NCI-H460 (cell line): ENCODE measurements around the gene NFILZ. TPM values are rescaled to one million over a fixed set of nuclear protein-coding genes. Genes with fewer than 3 reads are reported as not detected.

Experiments
- DNase-seq: peaks from one replicate; pipeline ENCODE4 v3.0.0-alpha.2; 2016; ENCODE audit warnings: low read depth; ENCODE audit errors: extremely low read depth
- total RNA-seq: library from RNA; depleted of rRNA; stranded (reverse); fragments of >200 nt; shearing (Covaris generic); gene quantifications from 2 replicates; pipeline ENCODE4 v1.2.3, GENCODE V29; 2014

Gene NFILZ
- total RNA-seq, 1 experiment from 2014 or later = not detected

DNA sequence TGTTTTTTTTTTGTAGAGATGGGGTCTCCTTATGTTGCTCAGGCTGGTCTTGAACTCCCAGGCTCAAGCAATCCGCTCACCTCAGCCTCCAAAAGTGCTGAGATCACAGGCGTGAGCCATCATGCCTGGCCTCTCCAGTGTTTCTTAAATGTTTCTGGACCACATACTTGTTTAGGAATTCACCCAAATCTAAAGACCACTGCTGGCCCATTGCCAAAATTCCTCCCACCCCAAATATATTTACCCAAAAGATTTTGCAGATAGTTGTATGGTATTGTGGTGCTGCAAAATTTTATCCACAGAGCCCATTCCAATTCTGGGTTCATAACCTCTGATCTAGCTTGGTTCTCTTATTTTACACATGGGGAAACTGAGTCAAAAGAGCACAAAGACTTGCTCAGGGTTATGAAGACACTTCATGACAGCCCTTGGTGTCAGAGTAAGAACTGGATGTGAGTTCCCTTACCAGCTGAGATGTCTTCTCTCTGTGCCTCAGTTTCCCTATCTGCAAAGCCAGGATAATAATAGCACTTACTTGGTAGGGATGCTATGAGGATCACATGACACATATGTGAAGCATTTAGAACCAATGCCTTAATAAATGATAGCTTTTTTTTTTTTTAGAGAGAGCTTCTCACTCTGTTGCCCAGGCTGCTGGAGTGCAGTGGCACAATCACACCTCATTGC is 10.9 kb downstream of the NFILZ start:
- DNase-seq = no peak

DNA sequence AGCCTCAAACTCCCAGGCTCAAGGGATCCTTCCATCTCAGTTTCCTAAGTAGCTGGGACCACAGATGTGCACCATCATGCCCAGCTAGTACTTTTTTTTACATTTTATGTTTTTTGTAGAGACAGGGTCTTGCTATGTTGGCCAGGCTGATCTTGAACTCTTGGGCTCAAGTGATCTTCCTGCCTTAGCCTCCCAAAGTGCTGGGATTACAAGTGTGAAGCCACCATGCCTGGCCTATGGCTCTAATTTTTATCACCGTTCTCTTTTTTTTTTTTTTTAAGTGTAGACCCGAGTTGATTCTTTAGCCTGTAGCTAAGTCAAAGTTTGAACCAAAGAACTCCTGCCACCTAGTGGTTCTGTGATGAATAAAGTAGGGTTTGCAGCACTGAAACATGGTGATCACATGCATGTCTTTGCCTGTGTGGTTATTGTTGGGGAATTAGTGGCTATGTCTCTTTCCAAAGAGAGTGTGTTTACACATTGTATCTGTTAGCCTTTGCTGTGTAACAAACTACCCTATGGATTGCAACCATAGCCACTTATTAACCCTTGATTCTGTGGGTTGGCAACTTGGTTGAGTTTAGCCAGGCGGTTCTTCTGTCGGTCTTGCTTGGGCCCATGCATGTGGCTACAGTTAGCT is 11.6 kb downstream of the NFILZ start:
- DNase-seq = peak; percentile 23

DNA sequence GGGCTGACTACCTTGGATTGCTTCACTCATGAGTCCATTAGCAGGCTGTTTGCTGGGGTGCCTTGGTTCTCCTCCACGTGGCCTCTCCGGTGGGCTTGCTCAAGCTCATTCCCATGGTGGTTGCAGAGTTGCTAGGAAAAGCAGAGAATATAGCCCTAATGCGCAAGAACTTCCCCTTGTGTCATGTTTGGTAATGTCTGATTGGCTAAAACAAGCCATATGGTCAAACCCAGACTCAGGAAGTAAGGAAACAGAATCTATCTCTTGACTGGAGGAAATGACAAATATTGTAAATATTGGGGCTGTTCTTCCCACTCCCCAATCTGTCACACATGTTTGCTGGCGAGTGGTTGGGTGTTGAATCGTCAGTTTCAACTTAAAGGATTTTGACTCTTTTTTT is 12.1 kb downstream of the NFILZ start:
- no peak for DNase-seq

DNA sequence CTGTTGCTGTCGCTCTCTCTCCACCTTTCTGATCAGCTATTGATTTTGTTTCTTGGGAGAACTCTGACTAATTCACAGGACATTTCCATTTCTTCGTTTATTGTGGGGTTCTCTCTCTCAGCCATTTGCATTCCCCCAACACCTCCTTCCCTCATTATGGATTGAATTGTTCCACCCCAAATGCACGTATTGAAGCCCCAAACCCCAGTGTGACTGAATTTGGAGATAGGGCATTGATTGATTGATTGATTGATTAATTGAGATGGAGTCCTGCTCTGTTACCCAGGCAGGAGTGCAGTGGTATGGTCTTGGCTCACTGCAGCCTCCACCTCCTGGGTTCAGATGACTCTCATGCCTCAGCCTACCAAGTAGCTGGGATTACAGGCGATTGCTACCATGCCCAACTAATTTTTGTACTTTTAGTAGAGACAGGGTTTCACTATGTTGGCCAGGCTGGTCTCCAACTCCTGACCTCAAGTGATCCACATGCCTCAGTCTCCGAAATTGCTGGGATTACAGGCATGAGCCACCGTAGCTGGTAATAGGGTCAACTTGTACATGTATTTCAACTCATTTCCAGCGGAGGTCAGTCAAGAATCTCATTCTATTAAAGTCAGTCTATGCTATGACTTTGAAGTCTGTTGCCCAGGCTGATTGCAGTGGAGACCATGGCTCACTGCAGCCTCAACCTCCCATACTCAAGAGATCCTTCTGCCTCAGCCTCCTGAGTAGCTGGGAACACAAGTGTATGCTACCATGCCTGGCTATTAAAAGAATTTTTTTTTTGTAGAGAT is 13.6 kb downstream of the NFILZ start:
- DNase-seq = no peak

DNA sequence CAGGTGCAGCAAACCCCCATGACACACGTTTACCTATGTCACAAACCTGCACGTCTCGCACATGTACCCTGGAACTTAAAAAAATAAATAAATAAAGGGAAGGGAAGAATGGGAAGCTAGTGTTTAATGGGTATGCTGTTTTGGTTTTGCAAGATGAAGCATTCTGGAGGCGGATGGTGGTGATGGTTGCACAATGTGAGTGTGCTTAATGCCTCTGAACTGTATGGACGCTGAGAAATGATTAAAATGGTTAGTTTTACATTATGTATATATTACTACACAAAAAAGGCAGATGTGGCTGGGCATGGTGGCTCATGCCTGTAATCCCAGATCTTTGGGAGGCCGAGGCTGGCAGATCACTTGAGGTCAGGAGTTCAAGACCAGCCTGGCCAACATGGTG is 17.8 kb downstream of the NFILZ start:
- no peak for DNase-seq

DNA sequence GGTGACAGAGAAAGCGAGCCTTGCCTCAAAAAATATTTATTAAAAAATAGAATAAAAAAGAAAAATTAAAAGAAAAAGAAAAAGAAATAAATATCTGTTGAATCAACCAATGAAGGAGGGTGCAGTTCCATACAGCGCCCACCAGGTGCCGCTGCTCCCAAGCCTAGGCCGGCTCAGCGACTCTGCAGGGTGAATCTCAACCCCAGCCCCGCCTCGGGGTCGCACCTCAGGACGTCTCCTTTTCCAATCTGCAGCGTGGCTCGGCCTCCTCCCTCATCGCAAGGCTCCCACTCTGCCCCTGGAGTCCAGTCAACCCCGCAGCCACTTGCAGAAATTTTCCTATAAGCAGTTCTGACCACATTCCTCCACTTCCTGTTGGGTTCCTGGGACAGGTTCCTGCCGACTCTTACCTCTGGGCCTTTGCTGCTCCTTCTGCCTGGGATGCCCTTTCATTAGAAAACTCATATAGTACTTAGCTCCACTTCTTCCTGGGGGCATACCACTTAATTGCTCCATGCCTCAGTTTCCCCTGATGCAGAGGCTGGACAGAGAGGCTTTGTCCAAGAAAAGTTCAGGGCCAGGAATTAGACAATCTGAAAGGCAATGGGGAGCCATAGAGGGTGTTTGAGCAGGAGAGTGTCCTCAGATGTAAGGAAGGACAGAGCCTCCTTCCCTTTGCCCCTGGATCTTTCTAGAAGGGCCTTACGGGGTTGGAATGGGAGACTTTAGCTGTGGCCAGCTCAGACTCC is 24.3 kb downstream of the NFILZ start:
- peak; percentile 22 for DNase-seq

DNA sequence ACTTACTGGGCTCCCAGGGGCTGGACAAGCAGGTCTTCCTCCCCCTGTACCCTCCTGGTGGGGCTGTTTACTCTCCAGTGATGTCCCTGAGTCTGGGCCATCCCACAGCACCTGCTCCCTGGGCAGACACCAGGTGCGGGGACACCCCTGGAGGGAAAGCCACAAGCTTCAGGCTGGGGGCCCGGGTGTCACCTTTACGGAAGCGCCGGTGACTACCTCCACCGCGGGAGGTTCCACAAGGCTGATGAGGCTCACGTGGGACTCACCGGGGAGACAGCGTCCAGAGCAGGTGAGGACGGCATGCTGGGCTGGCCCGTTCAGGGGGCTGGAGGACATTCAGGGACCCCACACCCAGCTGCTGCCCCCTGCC is 24.9 kb downstream of the NFILZ start:
- no peak for DNase-seq

DNA sequence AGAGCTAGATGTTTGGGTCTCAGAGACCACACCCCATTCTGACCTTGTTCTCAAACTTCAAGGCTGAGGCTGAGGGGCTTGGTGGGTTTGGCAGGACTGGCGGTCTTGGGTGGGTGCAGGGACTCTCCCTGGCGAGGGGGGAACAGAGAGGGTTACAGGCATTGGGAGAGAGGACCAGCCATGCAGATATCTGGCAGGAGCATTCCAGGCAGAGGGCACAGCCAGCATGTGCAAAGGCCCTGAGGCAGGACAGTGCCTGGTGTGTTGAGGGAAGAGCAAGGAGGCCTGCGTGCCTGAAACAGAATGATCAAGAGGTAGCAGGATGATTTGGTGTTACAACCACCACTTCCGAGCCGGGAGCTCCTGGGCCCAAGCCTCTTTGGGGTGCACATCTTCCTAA is 27.4 kb downstream of the NFILZ start:
- no peak for DNase-seq

DNA sequence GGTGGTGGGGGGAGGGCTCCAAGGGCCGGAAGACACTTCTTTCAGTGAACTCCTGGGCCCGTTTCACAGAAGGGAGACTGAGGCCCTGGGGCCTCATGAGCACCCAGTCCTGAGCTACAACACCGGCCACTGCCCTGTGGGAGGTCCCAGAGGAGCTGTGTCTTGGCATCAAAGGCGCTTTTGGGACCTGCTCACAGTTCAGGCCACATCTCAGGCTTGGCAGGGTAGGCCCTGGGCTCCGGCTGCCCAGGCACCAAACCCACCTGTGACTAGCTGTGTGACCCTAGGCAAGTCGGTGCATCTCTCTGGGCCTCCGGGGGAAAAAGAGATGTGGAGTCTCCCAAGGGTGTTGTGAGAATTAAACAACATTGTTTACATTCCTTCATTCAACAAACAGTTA is 29.5 kb downstream of the NFILZ start:
- DNase-seq = no peak

DNA sequence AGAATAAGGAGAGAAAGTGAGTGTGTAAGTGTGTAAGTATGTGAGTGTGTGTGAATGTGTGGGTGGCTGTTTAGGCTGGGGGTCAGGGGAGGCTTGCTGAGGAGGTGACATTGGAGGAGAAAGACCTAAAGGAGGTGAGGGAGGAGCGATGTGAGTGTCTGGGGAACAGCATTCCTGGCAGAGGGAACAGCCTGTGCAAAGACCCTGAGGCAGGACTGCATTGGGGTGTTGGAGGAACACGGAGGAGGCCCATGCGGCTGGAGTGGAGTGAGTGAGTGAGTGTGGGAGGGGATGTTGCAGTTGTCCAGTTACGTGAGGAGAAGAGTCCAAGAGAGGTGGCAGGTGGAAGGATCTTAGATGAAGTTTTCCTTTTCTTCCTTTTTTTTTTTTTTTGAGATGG is 31.8 kb downstream of the NFILZ start:
- no peak for DNase-seq

DNA sequence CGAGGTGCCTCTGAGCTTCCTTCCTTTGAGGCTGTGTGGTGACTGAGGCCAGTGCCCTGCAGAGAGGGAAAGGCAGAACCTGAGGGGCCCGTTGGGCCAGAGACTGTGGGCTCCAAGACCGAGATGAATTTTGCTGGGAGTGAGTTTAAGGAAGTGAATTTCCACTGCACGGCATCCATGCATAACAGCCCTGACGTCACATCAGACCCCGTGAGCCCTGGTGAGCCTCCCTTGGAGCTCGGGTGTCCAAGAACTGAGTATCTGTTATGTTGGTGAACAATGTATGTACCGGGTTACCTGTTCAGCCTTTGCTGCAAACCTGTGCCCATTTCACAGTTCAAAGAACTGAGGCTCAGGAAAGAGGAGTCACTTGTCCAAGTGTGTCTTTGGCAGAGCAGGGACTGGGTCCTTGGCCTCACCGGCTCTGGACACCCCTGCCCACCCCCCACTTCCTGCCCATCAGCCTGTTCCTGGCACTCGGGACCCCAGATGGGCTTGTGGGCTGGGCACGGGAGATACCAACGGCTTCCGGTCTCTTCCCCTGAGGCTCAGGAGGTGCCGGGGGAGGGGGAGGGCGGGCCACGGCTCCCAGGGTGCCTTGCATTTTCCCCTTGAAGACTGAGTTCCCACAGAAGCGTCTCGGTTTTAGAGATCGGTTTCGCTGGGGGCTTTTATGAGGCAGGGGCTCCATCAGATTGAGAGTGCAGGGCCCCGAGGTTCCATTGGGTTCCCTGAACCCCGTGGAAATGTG is 33.7 kb downstream of the NFILZ start:
- DNase-seq = no peak

DNA sequence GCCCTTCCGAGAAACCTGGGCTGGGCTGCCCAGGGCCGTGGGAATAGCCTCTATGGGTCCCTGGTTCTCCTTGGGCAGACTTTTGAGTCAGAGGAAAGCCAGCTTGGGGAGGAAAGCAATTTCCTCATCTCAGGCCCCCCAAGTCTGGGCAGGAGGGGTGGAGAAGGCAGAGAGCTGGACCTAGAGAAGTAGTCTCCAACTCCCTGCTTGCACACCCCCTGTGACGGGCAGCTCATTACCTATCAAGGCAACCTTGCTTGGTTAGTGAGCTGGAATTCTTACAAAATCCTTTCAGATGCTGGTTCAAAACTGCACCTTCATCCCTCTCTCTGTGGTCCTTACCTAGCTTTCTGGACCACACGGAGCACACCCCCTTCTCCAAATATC is 34.2 kb downstream of the NFILZ start:
- no peak for DNase-seq

DNA sequence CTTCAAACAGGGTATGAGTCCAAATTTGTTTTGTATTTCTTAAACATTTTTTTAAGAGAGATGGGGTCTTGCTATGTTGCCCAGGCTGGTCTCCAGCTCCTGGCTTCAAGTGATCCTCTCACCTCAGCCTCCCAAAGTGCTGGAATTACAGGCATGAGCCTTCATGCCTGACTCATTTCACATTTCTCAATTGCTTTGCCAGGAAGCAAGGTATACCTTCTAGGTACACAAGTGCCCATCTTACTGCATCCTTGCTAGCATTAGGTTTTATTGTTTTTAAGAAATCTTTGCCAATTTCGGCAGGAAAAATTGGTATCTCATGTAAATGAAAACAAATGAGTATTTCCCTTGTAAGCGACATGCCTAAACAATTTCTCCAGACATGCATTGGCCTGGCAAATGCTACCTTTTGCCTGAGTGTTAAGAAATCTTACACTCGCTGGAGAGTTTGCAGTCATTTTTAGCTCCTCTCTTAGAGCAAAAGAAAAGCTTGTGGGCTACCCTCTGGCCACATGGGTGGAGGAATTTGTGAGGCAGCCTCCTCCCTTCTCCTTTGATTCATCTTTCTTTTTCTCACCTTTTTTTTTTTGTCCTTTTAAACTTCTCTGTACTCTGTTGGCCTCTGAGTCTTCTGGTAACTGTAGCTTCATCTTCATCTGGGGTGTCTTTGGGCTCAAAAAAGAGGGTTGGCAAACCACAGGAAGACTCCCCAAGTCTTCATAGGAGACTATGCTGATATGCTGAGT is 35.2 kb downstream of the NFILZ start:
- no peak for DNase-seq

DNA sequence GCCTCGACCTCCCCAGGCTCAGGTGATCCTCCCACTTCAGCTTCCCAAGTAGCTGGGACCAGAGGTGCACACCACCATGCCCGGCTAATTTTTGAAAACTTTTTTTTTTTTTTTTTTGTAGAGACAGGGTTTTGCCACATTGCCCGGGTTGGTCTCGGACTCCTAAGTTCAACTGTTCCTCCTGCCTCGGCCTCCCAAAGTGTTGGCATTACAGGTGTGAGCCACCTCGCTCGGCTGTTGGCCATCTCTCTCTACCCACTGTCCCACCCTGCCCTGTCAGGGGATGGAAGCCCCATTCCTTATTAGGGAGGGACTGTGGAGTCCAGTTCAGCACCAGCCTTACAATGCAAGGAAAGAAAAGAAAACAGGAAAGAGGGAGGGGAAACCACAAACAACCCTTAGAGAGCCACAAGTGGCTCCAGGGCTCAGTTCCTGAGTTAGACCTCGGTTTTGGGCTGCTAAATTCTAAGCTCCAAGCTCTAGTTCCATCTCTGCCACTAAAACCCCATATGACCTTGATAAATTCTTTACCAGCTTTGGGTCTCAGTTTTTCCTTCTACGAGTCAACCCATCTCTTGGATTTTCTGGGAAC is 36.5 kb downstream of the NFILZ start:
- no peak for DNase-seq

DNA sequence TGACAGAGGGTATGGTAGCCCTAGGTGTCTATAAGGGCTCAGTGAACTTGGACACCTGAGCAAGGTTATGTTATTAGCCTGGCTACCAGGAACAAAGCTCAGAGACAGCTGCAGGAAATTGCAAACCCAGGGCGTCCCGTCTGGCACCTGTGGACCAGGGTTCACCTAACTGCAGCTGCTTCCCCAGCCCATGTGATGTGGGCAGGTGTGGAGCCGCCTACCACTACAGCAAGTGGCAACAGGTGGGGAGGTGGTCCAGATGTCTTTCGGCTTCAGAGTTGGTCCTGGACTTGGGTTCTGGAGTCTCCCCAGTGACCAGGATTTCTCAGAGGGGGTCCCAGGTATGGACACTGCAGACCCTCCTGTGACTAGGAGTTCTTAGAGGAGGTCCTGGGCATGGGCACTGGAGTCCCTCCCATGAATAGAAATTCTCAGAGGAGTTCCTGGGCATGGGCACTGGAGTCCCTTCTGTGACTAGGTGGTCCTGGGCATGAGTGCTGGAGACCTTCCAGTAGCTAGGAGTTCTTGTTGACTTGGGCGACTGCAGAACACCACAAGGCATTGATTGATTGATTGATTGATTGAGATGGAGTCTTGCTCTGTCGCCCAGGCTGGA is 43.0 kb downstream of the NFILZ start:
- DNase-seq = no peak

DNA sequence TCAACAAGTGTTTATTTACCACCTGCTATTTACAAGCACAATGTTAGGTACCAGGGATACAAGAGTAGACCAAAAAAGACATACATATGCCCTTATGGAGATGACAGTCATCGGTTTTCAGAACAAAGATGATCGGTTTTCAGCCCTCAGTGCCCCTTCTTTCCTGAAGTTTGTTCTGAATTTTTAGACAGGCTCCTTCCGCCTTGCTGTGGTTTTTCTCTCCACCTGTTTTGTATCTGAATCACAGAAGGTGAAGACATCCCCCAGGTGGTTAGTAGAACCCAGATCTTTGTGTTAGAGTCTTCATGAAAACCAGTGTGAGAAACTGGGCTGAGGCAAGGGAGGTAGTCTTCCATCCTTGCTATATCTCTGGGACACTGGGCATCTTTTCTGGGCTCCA is 44.6 kb downstream of the NFILZ start:
- no peak for DNase-seq

DNA sequence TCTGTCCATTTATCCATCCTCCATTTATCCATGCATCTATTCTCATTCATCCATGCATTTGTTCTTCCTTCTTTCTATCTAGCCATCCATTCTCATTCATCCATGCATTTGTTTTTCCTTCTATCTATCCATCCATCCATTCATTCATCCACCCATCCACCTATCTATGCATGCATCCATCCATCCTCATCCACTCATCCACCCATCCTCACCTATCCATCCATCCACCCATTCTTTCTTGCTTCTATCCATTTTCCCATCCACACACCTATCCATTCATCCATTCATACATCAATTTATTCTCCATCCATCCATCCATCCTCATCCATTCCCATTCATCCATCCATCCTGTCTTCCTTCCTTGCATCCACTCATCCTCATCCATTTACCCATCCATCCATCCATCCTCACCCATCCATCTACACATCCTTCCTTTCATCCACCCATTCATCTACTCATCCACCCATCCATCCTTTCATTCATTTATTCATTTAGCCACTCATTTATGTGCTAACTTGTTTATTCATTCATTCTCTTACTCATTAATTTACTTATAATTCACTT is 47.9 kb downstream of the NFILZ start:
- DNase-seq = no peak
